Stomach smooth muscle (tissue), 2 donors: Measurements from ENCODE around the gene RASSF4.

ENCODE experiments used
- H3K27ac ChIP-seq: one replicate; pipeline ENCODE4 v1.7.0; 2013; ENCODE audit warnings: mild to moderate bottlenecking, low read length, inconsistent platforms
- H3K27me3 ChIP-seq, 2 donors: one replicate each; pipeline ENCODE4 v1.7.0; 2013; ENCODE audit warnings: low read length in 2 of 2; ENCODE audit not compliant: insufficient read depth in 2 of 2, control insufficient read depth in 1 of 2
- H3K36me3 ChIP-seq, 2 donors: one replicate each; pipeline ENCODE4 v1.7.0; 2013; ENCODE audit warnings: low read length in 2 of 2; ENCODE audit not compliant: control insufficient read depth in 2 of 2, insufficient read depth in 2 of 2
- H3K4me1 ChIP-seq: one replicate; pipeline ENCODE4 v1.7.0; 2013; ENCODE audit warnings: low read length; ENCODE audit not compliant: control insufficient read depth, insufficient read depth
- H3K4me3 ChIP-seq, 2 donors: one replicate each; pipeline ENCODE4 v1.7.0; 2013; ENCODE audit warnings: low read length in 2 of 2
- H3K9ac ChIP-seq, 2 donors: one replicate each; pipeline ENCODE4 v1.7.0; 2013; ENCODE audit warnings: low read length in 2 of 2, mild to moderate bottlenecking in 1 of 2
- H3K9me3 ChIP-seq, 2 donors: one replicate each; pipeline ENCODE4 v1.7.0; 2013; ENCODE audit warnings: low read length in 2 of 2; ENCODE audit not compliant: control insufficient read depth in 2 of 2
- donor health status: healthy.
- donor health status: Pancreatic carcinoma.

The RASSF4 gene

DNA sequence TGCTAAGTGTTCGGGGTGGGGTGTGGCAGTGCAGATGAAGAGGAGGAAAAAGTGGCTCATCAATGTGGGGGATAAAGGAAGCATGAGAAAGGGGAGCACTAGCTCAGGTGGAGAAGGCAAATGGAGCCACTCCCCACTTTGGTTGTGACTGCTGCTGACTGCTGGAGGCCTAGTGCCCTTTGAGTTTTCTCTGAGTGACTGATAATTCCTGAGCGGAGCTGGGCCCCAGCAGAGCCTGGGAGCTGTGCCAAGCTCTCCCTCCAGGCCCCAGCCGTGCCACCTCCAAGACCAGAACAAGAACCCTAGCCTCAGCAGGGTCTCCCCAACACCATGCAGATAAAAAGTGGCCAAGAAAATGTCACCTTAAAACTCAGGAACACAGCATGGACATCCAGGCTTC, 9.7 kb upstream of the RASSF4 start:
- peaks cover 13% of the 10 kb centered on the region for H3K4me1 ChIP-seq
- no peak overlapping the region for H3K9ac ChIP-seq

DNA sequence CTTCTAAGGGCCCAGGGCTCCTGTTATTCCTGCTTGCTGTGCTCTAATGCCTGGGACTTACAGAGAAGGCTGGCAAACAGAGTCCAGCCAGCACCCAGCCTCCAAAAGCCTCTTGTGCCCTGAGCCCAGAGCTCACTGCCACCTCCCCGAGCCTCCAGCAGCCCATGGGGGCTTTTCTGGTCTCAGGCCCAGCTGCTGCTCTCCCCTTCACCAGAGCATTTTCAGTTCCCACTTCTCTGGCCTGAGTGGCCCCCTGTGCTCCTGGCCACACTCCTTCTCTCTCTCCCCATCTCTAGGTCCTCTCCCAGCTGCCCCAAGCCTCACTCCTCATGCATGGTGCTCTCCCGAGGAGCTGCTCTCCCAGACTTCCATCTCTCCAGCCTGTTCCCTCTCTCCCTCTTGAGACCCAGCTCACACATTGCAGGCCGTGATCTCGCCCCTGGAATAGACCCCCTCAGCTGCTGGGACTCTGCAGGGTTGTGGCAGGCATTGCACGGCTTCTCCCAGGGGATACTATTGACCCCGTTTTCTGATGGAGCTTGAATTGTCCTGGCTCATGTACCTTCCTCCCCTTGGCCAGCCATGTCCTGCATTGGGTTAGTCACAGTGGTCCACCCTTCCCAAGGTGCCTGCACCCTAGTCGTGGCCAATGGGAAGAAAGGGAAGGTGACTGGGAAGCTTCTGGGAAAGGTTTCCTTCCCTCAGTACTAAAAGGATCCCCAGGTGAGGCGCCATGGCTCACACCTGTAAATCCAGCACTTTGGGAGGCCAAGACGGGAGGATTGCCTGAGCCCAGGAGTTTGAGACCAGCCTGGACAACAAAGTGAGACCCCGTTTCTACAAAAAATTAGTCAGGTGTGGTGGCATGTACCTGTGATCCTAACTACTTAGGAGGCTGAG, 9.0 kb upstream of the RASSF4 start:
- no peak overlapping the region for H3K9ac ChIP-seq
- no peak overlapping the region for H3K27ac ChIP-seq
- no peaks in the 10 kb centered on the region for H3K9me3 ChIP-seq
- H3K4me3 ChIP-seq: no peak overlapping the region
- H3K4me1 ChIP-seq: peaks cover 15% of the 10 kb centered on the region
- H3K27me3 ChIP-seq: no peaks in the 10 kb centered on the region
- H3K36me3 ChIP-seq: peaks cover 0 to 2% of the 10 kb centered on the region in 2 donors

More for the DNA sequence above, 9.7 kb upstream of the RASSF4 start:
- no peak overlapping the region for H3K27ac ChIP-seq
- H3K36me3 ChIP-seq: no peaks in the 10 kb centered on the region
- no peak overlapping the region for H3K4me3 ChIP-seq
- no peaks in the 10 kb centered on the region for H3K9me3 ChIP-seq
- H3K27me3 ChIP-seq: no peaks in the 10 kb centered on the region

DNA sequence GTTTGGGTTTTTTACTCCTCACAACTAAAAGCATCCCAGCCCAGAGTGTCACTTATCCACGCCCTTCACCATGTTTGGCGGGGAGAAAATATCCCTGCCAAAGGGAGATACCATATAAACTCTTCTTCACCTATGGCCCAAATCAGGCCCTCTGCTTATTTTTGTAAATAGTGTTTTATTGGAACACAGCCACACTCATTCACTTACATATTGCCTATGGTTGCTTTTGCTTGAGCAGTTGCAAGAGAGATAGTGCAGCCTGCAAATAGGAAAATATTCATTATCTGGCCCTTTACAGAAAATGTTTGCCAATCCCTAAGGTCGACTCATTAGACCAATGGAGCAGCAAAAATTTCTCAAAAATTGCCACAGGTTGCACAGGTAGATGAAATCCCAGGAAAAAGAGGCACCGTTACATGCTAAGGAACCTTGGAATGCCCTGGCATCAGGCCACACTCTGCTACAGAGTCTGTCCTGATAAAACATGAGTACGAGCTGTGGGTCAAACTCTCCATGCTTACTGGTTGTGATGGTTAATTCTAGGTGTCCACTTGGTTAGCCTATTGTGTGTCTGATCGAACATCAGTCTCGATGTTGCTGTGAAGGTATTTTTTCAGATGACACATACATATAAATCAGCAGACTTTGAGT, 7.9 kb upstream of the RASSF4 start:
- peaks cover 21% of the 10 kb centered on the region for H3K4me1 ChIP-seq
- no peak overlapping the region for H3K9ac ChIP-seq
- H3K27ac ChIP-seq: no peak overlapping the region
- H3K36me3 ChIP-seq: peaks cover 2 to 10% of the 10 kb centered on the region in 2 donors
- H3K27me3 ChIP-seq: no peaks in the 10 kb centered on the region
- H3K4me3 ChIP-seq: no peak overlapping the region
- H3K9me3 ChIP-seq: no peaks in the 10 kb centered on the region

DNA sequence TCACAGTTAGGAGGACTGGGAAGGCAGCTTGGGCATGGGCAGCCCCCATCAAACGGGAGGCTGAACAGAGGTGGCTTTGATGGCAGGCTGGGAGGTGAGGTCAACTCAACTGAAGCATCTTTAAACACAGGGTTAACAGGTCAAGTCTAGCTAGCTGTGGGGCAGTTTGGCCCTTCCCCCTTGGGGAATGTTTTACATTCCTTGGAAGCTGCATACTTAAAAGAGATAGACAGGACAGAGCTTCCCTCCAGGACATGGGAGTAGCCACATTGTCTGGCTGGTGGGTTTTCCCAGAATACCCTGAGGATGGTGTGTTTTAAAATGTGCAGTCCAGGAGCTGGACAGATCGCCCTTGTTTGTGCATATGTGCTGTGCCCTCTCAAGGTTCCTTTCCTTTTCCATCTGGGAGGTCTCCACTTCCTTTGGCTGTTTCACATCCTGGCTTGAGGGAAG, 6.8 kb upstream of the RASSF4 start:
- no peak overlapping the region for H3K4me3 ChIP-seq
- no peaks in the 10 kb centered on the region for H3K9me3 ChIP-seq
- no peak overlapping the region for H3K27ac ChIP-seq
- H3K27me3 ChIP-seq: no peaks in the 10 kb centered on the region
- peaks cover 22% of the 10 kb centered on the region for H3K4me1 ChIP-seq
- H3K9ac ChIP-seq: no peak overlapping the region
- peaks cover 2 to 10% of the 10 kb centered on the region in 2 donors for H3K36me3 ChIP-seq

DNA sequence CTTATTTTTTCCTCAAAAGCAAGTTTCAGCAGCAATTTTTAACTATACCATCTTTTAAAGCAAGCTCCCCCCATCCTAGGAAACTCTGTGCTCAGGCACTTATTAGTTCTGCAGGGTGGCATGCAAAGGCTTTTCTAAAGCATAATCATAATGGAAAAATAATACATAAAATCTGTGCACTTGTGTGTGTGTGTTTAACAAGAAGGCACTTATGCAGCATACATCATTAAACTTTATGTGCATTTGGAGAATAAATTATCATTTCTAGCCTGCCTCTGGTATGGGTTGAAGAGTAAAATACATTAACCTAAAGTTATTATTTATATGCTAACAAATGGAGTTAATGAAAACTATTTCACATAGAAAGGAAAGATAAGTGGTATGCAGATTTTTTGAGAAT, 5.6 kb upstream of the RASSF4 start:
- Histone ChIP-seq H3K27ac (no peak overlapping the region), H3K4me3 (no peak overlapping the region), H3K9ac (no peak overlapping the region), H3K27me3 (no peaks in the 10 kb centered on the region), H3K36me3 (peaks cover 2 to 10% of the 10 kb centered on the region in 2 donors), H3K4me1 (peaks cover 32% of the 10 kb centered on the region), H3K9me3 (no peaks in the 10 kb centered on the region)

DNA sequence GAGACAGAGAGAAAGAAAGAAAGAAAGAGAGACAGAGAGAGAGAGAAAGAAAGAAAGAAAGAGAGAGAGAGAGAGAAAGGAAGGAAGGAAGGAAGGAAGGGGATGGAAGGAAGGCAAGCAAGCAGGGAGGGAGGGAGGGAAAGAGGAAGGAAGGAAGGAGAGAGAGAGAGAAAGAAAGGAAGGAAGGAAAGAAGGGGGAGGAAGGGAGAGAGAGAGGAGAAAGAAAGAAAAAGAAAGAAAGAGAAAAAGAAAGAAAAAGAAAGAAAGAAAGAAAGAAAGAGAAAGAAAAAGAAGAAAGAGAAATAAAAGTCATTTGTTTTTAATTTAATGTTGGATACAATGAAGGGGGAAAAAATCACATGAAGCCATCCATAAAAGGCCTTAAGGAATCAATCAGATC, 4.6 kb upstream of the RASSF4 start:
- Histone ChIP-seq H3K27ac (no peak overlapping the region), H3K4me1 (peaks cover 28% of the 10 kb centered on the region), H3K4me3 (no peak overlapping the region)

DNA sequence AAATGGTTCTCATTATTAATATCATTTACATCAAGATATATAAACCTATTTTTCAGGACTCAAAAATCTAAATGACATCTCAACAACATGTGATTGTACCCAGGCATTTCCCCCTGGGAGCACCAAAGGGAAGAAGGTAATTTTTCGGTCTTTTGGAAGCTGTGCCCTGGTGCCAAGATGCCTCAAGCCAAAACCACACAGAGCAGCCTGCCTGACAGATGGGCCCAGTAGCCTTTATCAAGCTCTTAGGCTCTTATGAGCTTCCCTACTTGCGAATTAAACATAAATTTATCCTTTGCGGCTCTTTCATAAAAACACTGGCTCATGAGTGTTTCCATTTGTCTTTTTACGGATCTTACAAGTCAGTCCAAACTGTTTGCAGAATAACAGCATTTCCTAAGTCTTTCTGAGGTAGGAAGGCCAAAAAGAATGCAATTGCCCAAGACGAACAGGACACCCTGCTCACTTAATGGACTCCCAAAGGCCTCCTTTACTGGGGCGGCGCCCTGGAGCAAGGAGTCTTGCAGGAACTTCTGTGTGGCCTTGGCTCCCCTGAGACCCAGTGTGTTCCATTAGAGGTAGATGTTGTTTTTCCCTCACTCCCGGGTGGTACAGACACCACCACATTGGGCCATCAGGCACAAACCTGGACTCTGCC, 4.1 kb upstream of the RASSF4 start:
- Histone ChIP-seq H3K27me3 (no peaks in the 10 kb centered on the region), H3K9me3 (no peaks in the 10 kb centered on the region), H3K4me3 (no peak overlapping the region), H3K36me3 (peaks cover 2 to 10% of the 10 kb centered on the region in 2 donors), H3K4me1 (peaks cover 29% of the 10 kb centered on the region), H3K9ac (no peak overlapping the region), H3K27ac (peak overlapping the region; percentile 6)

More for the DNA sequence above, 4.6 kb upstream of the RASSF4 start:
- Histone ChIP-seq H3K27me3 (no peaks in the 10 kb centered on the region), H3K9me3 (no peaks in the 10 kb centered on the region), H3K36me3 (peaks cover 2 to 10% of the 10 kb centered on the region in 2 donors), H3K9ac (no peak overlapping the region)

DNA sequence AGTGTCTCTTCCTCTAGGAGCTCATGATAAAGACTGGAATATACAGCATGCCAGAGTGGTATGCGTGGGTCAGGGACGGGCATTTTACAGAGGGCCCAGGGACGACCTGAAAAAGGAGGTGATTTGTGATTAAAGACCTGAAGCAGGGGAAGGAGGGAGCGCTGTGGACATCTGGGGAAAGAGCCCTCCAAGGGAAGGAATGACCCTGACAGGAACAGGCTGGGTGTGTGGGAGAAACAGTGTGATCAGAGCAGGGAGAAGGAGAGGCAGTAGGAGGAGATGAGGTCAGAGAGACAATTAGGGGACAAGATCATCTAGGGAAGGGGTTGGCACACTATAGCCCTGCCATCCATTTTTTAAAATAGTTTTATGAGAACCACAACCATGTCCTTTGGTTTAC, 3.4 kb upstream of the RASSF4 start:
- peaks cover 34% of the 10 kb centered on the region for H3K4me1 ChIP-seq
- no peaks in the 10 kb centered on the region for H3K27me3 ChIP-seq
- H3K36me3 ChIP-seq: peaks cover 2 to 10% of the 10 kb centered on the region in 2 donors
- peak overlapping the region; percentile 6 for H3K27ac ChIP-seq
- no peaks in the 10 kb centered on the region for H3K9me3 ChIP-seq
- no peak overlapping the region for H3K4me3 ChIP-seq
- H3K9ac ChIP-seq: no peak overlapping the region

DNA sequence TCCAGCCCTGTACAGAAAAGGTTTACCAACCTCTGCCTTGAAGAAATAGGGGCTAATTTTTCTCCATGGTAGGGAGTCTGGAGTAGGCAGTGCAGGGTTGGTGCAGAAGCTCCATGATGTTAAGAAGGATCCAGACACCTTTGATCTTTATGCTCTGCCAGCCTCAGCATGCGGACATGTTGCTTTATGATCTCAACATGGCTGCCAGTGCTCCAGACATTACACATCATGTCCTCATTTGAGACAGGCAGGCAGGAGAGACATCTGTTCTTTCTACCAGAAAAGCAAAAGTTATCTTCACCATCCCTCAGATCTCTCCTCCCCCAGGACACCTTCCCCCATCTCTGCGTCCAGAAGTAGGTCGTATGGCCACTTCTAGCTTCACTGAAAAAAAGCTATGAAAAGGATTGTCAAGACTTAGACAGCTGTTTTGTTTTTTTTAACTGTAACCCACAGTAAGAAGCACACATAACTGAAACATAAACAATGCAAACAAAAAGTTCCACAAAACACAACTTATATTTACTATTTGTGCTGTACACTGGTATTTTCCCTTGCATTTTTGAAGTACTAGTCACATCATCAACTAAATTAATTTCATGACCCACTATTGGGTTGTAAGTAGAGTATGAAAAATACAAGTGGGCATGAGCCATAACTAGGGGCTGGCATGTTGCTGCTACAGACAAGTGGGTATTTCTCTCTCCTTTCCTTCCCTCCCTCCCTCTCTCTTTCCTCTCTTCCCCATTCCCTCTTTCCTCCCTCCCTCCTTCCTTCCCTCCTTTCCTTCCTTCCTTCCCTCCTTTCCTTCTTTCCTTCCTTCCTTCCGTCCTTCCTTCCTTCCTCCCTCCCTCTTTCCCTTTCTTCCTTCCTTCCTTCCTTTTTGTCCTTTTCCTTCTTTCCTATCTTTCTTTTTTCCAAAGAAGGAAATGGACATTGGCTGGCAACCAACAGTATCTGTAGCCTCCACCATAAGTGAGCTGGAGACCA, 2.6 kb upstream of the RASSF4 start:
- Histone ChIP-seq H3K4me1 (peaks cover 40% of the 10 kb centered on the region), H3K27ac (no peak overlapping the region), H3K27me3 (no peaks in the 10 kb centered on the region), H3K4me3 (no peak overlapping the region), H3K36me3 (peaks cover 2 to 10% of the 10 kb centered on the region in 2 donors), H3K9ac (no peak overlapping the region), H3K9me3 (no peaks in the 10 kb centered on the region)
